Stimulated activated CD4-positive, alpha-beta T cell treated with anti-CD3 and anti-CD28 coated beads, Interleukin-12 subunit alpha, Interleukin-12 subunit beta, amount 100 ng/mL, for 48 hours (primary cell): ENCODE measurements around the gene TNNC2.
"Not testable (repeated sequence)": the region's sequence is repeated elsewhere in the genome, so short reads cannot be mapped to it uniquely, and the experiment has no call there.

Source experiments
- DNase-seq, 3 donors: peaks; one replicate each; pipeline ENCODE4 v3.0.0-alpha.2; 2020; ENCODE audit warnings: low read depth in 2 of 3, low spot score in 1 of 3

The TNNC2 gene

GRCh38 chr20:45827030-45827652 is at the start of gene TNNC2:
Gene TNNC2 (minus strand): TSS chr20:45827312. CDS start chr20:45827248, 64 bp downstream.
- DNase-seq: no peak

- no peak for DNase-seq
Measured at GRCh38 chr20:45874576-45874975, 47.5 kb upstream of the TNNC2 start.

- not testable (repeated sequence) for DNase-seq
Measured at GRCh38 chr20:45874104-45874481, 47.0 kb upstream of the TNNC2 start.

GRCh38 chr20:45873409-45874103 is 46.4 kb upstream of the TNNC2 start:
- DNase-seq: no peak

GRCh38 chr20:45872626-45873025 is 45.5 kb upstream of the TNNC2 start:
- DNase-seq: no peak

- no peak for DNase-seq
Measured at GRCh38 chr20:45867819-45868176, 40.7 kb upstream of the TNNC2 start.

- DNase-seq: no peak
Measured at GRCh38 chr20:45867136-45867818, 40.2 kb upstream of the TNNC2 start.

GRCh38 chr20:45866454-45866853 is 39.3 kb upstream of the TNNC2 start:
- DNase-seq: no peak

GRCh38 chr20:45863543-45864470 is 36.7 kb upstream of the TNNC2 start:
- no peak for DNase-seq

- DNase-seq: no peak
Measured at GRCh38 chr20:45861221-45862075, 34.3 kb upstream of the TNNC2 start.

GRCh38 chr20:45860560-45861220 is 33.6 kb upstream of the TNNC2 start:
- DNase-seq: no peak

- DNase-seq: no peak
Measured at GRCh38 chr20:45859916-45860315, 32.8 kb upstream of the TNNC2 start.

GRCh38 chr20:45857882-45858216 is 30.7 kb upstream of the TNNC2 start:
- DNase-seq: peak; percentile 26 to 42 (median 35)

GRCh38 chr20:45857114-45857881 is 30.2 kb upstream of the TNNC2 start, which contains the start of the genes ACOT8 and ZSWIM3:
Gene ACOT8 (minus strand): TSS chr20:45857392. CDS start chr20:45857315, 77 bp downstream.
Gene ZSWIM3 (plus strand): TSS chr20:45857614. CDS start chr20:45857826, 212 bp downstream.
- DNase-seq: peak; percentile 87 to 99 (median 91)

GRCh38 chr20:45853484-45853883 is 26.4 kb upstream of the TNNC2 start:
- no peak for DNase-seq

GRCh38 chr20:45852326-45852725 is 25.2 kb upstream of the TNNC2 start:
- DNase-seq: no peak

- DNase-seq: no peak
Measured at GRCh38 chr20:45851501-45851900, 24.4 kb upstream of the TNNC2 start.

GRCh38 chr20:45850926-45851325 is 23.8 kb upstream of the TNNC2 start:
- no peak for DNase-seq

- no peak for DNase-seq
Measured at GRCh38 chr20:45850238-45850637, 23.1 kb upstream of the TNNC2 start.
